Measurements from ENCODE around the gene PTPRG. TPM values are rescaled to one million over a fixed set of nuclear protein-coding genes. Genes with fewer than 3 reads are reported as not detected.

The PTPRG gene
- total and polyA plus RNA-seq, 4 donors: 3.6 to 35.6 (median 8.1) TPM

- Histone ChIP-seq H3K36me3 (ENCODE audit: control insufficient read depth in 4 of 4, insufficient read depth in 3 of 4, low read depth in 1 of 4, low read length in 3 of 4) (no peaks in the 10 kb centered on the region), H3K4me1 (ENCODE audit: control insufficient read depth in 4 of 4, insufficient read depth in 4 of 4, low read length in 3 of 4) (no peaks in the 10 kb centered on the region), H3K27ac (ENCODE audit: low read depth in 1 of 2, low read length in 2 of 2) (no peak overlapping the region), H3K27me3 (ENCODE audit: control insufficient read depth in 4 of 4, insufficient read depth in 4 of 4, low read length in 3 of 4) (no peaks in the 10 kb centered on the region), H3K4me3 (ENCODE audit: low read depth in 1 of 3, low read length in 3 of 3) (no peak overlapping the region), H3K9ac (ENCODE audit: low read depth in 1 of 2, low read length in 2 of 2) (no peak overlapping the region), H3K9me3 (ENCODE audit: control insufficient read depth in 4 of 4, low read length in 3 of 4) (peaks cover 0 to 3% (median 0%) of the 10 kb centered on the region in 4 donors)
- no peak for DNase-seq (ENCODE audit: low spot score)
- no peak for TF ChIP-seq SP1 (IDR thresholded peaks at IDR 0.05)
- TF ChIP-seq, protein P1, sequence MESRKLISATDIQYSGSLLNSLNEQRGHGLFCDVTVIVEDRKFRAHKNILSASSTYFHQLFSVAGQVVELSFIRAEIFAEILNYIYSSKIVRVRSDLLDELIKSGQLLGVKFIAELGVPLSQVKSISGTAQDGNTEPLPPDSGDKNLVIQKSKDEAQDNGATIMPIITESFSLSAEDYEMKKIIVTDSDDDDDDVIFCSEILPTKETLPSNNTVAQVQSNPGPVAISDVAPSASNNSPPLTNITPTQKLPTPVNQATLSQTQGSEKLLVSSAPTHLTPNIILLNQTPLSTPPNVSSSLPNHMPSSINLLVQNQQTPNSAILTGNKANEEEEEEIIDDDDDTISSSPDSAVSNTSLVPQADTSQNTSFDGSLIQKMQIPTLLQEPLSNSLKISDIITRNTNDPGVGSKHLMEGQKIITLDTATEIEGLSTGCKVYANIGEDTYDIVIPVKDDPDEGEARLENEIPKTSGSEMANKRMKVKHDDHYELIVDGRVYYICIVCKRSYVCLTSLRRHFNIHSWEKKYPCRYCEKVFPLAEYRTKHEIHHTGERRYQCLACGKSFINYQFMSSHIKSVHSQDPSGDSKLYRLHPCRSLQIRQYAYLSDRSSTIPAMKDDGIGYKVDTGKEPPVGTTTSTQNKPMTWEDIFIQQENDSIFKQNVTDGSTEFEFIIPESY (IDR thresholded peaks at IDR 0.05): no peak
- TF ChIP-seq HNF4A (conservative IDR thresholded peaks at IDR 0.05): no peak
- TF ChIP-seq YY1 (IDR thresholded peaks at IDR 0.05): no peak
- TF ChIP-seq, protein P2, sequence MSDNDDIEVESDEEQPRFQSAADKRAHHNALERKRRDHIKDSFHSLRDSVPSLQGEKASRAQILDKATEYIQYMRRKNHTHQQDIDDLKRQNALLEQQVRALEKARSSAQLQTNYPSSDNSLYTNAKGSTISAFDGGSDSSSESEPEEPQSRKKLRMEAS (IDR thresholded peaks at IDR 0.05): no peak
- TF ChIP-seq, protein P3, sequence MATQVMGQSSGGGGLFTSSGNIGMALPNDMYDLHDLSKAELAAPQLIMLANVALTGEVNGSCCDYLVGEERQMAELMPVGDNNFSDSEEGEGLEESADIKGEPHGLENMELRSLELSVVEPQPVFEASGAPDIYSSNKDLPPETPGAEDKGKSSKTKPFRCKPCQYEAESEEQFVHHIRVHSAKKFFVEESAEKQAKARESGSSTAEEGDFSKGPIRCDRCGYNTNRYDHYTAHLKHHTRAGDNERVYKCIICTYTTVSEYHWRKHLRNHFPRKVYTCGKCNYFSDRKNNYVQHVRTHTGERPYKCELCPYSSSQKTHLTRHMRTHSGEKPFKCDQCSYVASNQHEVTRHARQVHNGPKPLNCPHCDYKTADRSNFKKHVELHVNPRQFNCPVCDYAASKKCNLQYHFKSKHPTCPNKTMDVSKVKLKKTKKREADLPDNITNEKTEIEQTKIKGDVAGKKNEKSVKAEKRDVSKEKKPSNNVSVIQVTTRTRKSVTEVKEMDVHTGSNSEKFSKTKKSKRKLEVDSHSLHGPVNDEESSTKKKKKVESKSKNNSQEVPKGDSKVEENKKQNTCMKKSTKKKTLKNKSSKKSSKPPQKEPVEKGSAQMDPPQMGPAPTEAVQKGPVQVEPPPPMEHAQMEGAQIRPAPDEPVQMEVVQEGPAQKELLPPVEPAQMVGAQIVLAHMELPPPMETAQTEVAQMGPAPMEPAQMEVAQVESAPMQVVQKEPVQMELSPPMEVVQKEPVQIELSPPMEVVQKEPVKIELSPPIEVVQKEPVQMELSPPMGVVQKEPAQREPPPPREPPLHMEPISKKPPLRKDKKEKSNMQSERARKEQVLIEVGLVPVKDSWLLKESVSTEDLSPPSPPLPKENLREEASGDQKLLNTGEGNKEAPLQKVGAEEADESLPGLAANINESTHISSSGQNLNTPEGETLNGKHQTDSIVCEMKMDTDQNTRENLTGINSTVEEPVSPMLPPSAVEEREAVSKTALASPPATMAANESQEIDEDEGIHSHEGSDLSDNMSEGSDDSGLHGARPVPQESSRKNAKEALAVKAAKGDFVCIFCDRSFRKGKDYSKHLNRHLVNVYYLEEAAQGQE (IDR thresholded peaks at IDR 0.05): no peak
- TF ChIP-seq HNF4G (IDR thresholded peaks at IDR 0.05): no peak
- TF ChIP-seq JUND (IDR thresholded peaks at IDR 0.05): no peak
- TF ChIP-seq FOXA1 (IDR thresholded peaks at IDR 0.05): no peak
- TF ChIP-seq TAF1 (conservative IDR thresholded peaks at IDR 0.05): no peak
- TF ChIP-seq CTCF (IDR thresholded peaks at IDR 0.05; ENCODE audit: low read depth, low read length, missing input control): no peak
- TF ChIP-seq RAD21 (IDR thresholded peaks at IDR 0.05): no peak
- no peak for TF ChIP-seq RXRA (IDR thresholded peaks at IDR 0.05)
- no peak for TF ChIP-seq NR2F2 (IDR thresholded peaks at IDR 0.05)
- no peak for TF ChIP-seq EGR1 (IDR thresholded peaks at IDR 0.05; ENCODE audit: low read depth in 2 of 2)
- no peak for TF ChIP-seq FOXA2 (IDR thresholded peaks at IDR 0.05)
- TF ChIP-seq ATF3 (IDR thresholded peaks at IDR 0.05): no peak
- no peak for TF ChIP-seq GABPA (IDR thresholded peaks at IDR 0.05 in 1 of 2, conservative IDR thresholded peaks at IDR 0.05 in 1 of 2)
- 100% methylated on average over 1 of the region's 1 CpG for WGBS
Measured at GRCh38 chr3:61934505-61934871, 373.1 kb downstream of the PTPRG start.

Data from liver (tissue), 9 donors.